ENCODE data around the gene SMARCA4.

The SMARCA4 gene

GRCh38 chr19:10960314-10961072 is at the start of gene SMARCA4:
Gene SMARCA4, plus strand, starts transcription at chr19:10961030. Its CDS starts 23,122 bp downstream, at chr19:10984152.
- Histone ChIP-seq H3K9me3 (ENCODE audit: control insufficient read depth, insufficient read depth, low read length) (no peaks in the 10 kb centered on the region), H3K4me3 (ENCODE audit: low read depth, low read length) (peak within 1 kb of the TSS; percentile 100), H3K9ac (ENCODE audit: low read depth, low read length) (peak within 1 kb of the TSS; percentile 87), H3K4me1 (ENCODE audit: control insufficient read depth, insufficient read depth, low read length) (peaks cover 7% of the 10 kb centered on the region), H3K27ac (ENCODE audit: low read depth, low read length) (peak within 1 kb of the TSS; percentile 94), H3K27me3 (ENCODE audit: control insufficient read depth, insufficient read depth, low read length) (no peaks in the 10 kb centered on the region), H3K36me3 (ENCODE audit: control insufficient read depth, insufficient read depth, low read length) (no peaks in the 10 kb centered on the region)

DNA sequence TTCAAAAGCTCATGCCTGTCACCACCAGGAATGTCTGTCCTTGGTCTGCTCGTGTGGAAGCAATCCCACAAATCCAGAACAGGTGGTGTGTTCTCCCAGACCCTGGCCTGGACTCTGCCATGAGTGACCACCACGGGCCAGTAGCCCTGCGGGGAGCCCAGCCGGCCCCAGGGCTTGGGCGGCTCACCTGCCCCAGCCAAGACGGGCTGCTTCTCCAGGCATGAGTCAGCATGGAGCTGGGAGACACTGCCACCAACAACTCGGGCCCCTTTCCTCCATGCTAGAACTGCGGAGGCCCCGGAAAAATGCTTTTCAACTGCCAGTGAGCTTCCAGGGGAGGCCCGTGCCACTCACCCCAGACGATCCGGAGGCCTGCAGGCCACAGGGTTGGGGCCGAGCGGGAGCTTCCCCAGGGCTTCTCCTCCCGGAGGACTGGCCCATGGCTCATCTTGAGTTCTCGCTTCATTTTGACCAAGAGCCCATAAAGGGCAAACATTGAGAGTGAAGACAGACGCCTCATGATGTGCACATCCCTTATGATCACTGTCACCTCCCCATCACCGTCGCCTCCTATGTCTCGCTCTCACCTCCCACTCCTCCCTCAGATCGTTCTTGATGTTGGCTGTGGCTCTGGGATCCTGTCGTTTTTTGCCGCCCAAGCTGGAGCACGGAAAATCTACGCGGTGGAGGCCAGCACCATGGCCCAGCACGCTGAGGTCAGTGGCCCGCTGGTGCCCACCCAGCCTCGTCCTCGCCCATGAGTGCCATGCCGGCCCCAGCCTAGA is 49.1 kb upstream of the SMARCA4 start:
- Histone ChIP-seq H3K4me3 (ENCODE audit: low read depth, low read length) (no peak overlapping the region), H3K27me3 (ENCODE audit: control insufficient read depth, insufficient read depth, low read length) (no peaks in the 10 kb centered on the region), H3K27ac (ENCODE audit: low read depth, low read length) (no peak overlapping the region), H3K36me3 (ENCODE audit: control insufficient read depth, insufficient read depth, low read length) (peaks cover 74% of the 10 kb centered on the region), H3K4me1 (ENCODE audit: control insufficient read depth, insufficient read depth, low read length) (no peaks in the 10 kb centered on the region), H3K9me3 (ENCODE audit: control insufficient read depth, insufficient read depth, low read length) (no peaks in the 10 kb centered on the region), H3K9ac (ENCODE audit: low read depth, low read length) (no peak overlapping the region)

- Histone ChIP-seq H3K27me3 (ENCODE audit: control insufficient read depth, insufficient read depth, low read length) (no peaks in the 10 kb centered on the region), H3K4me3 (ENCODE audit: low read depth, low read length) (no peak overlapping the region), H3K9me3 (ENCODE audit: control insufficient read depth, insufficient read depth, low read length) (no peaks in the 10 kb centered on the region), H3K9ac (ENCODE audit: low read depth, low read length) (no peak overlapping the region), H3K27ac (ENCODE audit: low read depth, low read length) (no peak overlapping the region), H3K4me1 (ENCODE audit: control insufficient read depth, insufficient read depth, low read length) (no peaks in the 10 kb centered on the region), H3K36me3 (ENCODE audit: control insufficient read depth, insufficient read depth, low read length) (peaks cover 75% of the 10 kb centered on the region)
Measured at GRCh38 chr19:10912619-10913018, 48.2 kb upstream of the SMARCA4 start.

GRCh38 chr19:10913716-10914340 is 47.0 kb upstream of the SMARCA4 start:
- no peak overlapping the region for H3K9ac ChIP-seq (ENCODE audit: low read depth, low read length)

DNA sequence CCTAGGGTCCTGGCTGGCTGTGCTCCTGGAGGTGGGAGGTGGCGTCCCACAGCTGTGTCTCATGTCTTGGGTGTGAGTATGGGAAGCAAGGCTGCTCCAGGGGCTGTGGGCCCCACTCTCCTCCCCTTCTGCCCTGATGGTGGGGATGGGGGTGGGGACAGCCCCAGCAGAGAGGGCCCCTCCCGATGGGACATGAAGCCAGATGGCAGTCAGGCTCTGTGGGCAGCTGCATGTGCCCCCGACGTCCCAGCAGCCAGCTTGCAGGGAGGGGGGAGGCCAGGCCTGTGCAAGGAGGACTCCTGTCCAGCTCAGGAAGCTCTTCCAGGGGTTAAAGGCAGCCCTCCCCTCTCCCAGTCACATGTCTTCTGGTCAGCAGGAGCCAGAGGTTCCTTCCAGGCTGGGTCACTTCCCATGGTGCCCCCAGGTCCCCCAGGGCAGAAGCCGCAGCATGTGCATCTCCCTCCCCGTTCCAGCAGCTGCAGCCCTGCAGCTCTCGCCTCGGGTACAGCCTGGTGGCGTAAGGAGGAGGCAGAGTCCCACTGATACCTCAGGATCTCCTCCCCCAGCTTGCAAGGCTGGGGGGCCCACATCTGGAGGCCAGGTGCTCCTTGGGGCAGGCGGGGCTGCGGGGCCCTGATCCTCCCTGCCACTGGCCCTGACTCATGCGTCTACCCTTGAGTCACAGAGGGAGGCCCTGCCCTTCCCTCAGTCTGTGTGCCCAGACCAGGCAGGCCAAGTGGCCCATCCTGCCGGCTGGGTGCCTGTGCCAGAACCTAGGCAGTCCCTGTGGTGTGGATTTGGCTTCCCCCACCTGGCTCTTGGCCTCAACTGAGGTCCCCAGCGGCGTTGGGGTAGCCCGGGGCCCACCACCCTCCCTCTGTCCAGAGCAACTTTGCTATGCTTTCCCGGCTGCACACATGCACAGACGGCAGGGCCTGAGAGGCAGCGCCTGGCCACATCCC is 45.4 kb upstream of the SMARCA4 start:
- Histone ChIP-seq H3K27ac (ENCODE audit: low read depth, low read length) (no peak overlapping the region), H3K9ac (ENCODE audit: low read depth, low read length) (no peak overlapping the region)

More at GRCh38 chr19:10913716-10914340, 47.0 kb upstream of the SMARCA4 start:
- H3K27ac ChIP-seq (ENCODE audit: low read depth, low read length) = no peak overlapping the region
- H3K27me3 ChIP-seq (ENCODE audit: control insufficient read depth, insufficient read depth, low read length) = no peaks in the 10 kb centered on the region
- peaks cover 73% of the 10 kb centered on the region for H3K36me3 ChIP-seq (ENCODE audit: control insufficient read depth, insufficient read depth, low read length)
- H3K9me3 ChIP-seq (ENCODE audit: control insufficient read depth, insufficient read depth, low read length) = no peaks in the 10 kb centered on the region
- H3K4me1 ChIP-seq (ENCODE audit: control insufficient read depth, insufficient read depth, low read length) = no peaks in the 10 kb centered on the region
- H3K4me3 ChIP-seq (ENCODE audit: low read depth, low read length) = no peak overlapping the region

GRCh38 chr19:10916602-10917001 is 44.2 kb upstream of the SMARCA4 start:
- Histone ChIP-seq H3K27ac (ENCODE audit: low read depth, low read length) (no peak overlapping the region), H3K36me3 (ENCODE audit: control insufficient read depth, insufficient read depth, low read length) (peaks cover 83% of the 10 kb centered on the region)

More for the DNA sequence above, 45.4 kb upstream of the SMARCA4 start:
- no peaks in the 10 kb centered on the region for H3K27me3 ChIP-seq (ENCODE audit: control insufficient read depth, insufficient read depth, low read length)
- H3K4me1 ChIP-seq (ENCODE audit: control insufficient read depth, insufficient read depth, low read length) = no peaks in the 10 kb centered on the region
- peaks cover 78% of the 10 kb centered on the region for H3K36me3 ChIP-seq (ENCODE audit: control insufficient read depth, insufficient read depth, low read length)
- no peak overlapping the region for H3K4me3 ChIP-seq (ENCODE audit: low read depth, low read length)
- no peaks in the 10 kb centered on the region for H3K9me3 ChIP-seq (ENCODE audit: control insufficient read depth, insufficient read depth, low read length)

GRCh38 chr19:10918359-10918758 is 42.5 kb upstream of the SMARCA4 start:
- Histone ChIP-seq H3K36me3 (ENCODE audit: control insufficient read depth, insufficient read depth, low read length) (peaks cover 83% of the 10 kb centered on the region), H3K4me1 (ENCODE audit: control insufficient read depth, insufficient read depth, low read length) (no peaks in the 10 kb centered on the region), H3K4me3 (ENCODE audit: low read depth, low read length) (no peak overlapping the region), H3K27ac (ENCODE audit: low read depth, low read length) (no peak overlapping the region), H3K9me3 (ENCODE audit: control insufficient read depth, insufficient read depth, low read length) (no peaks in the 10 kb centered on the region), H3K9ac (ENCODE audit: low read depth, low read length) (no peak overlapping the region), H3K27me3 (ENCODE audit: control insufficient read depth, insufficient read depth, low read length) (no peaks in the 10 kb centered on the region)

More at GRCh38 chr19:10916602-10917001, 44.2 kb upstream of the SMARCA4 start:
- Histone ChIP-seq H3K4me3 (ENCODE audit: low read depth, low read length) (no peak overlapping the region), H3K4me1 (ENCODE audit: control insufficient read depth, insufficient read depth, low read length) (no peaks in the 10 kb centered on the region), H3K27me3 (ENCODE audit: control insufficient read depth, insufficient read depth, low read length) (no peaks in the 10 kb centered on the region), H3K9ac (ENCODE audit: low read depth, low read length) (no peak overlapping the region), H3K9me3 (ENCODE audit: control insufficient read depth, insufficient read depth, low read length) (no peaks in the 10 kb centered on the region)

GRCh38 chr19:10919352-10920287 is 41.2 kb upstream of the SMARCA4 start:
- H3K27ac ChIP-seq (ENCODE audit: low read depth, low read length) = no peak overlapping the region
- H3K36me3 ChIP-seq (ENCODE audit: control insufficient read depth, insufficient read depth, low read length) = peaks cover 85% of the 10 kb centered on the region
- no peaks in the 10 kb centered on the region for H3K9me3 ChIP-seq (ENCODE audit: control insufficient read depth, insufficient read depth, low read length)
- H3K27me3 ChIP-seq (ENCODE audit: control insufficient read depth, insufficient read depth, low read length) = no peaks in the 10 kb centered on the region
- H3K9ac ChIP-seq (ENCODE audit: low read depth, low read length) = no peak overlapping the region
- no peak overlapping the region for H3K4me3 ChIP-seq (ENCODE audit: low read depth, low read length)
- H3K4me1 ChIP-seq (ENCODE audit: control insufficient read depth, insufficient read depth, low read length) = no peaks in the 10 kb centered on the region

DNA sequence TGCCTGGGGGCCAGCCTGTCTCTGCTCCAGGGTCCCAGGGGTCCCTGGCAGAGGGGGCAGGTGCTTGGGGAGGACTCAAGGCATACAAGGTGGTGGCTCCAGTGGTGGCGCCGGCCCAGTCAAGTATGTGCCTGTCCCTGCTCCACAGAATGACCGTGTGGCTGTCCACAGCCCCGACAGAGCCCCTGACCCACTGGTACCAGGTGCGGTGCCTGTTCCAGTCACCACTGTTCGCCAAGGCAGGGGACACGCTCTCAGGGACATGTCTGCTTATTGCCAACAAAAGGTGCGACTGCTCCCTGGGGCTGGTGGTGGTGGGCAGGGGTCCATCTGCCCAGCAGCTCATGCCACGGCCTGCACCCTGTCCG is 40.6 kb upstream of the SMARCA4 start:
- no peak overlapping the region for H3K4me3 ChIP-seq (ENCODE audit: low read depth, low read length)
- H3K4me1 ChIP-seq (ENCODE audit: control insufficient read depth, insufficient read depth, low read length) = no peaks in the 10 kb centered on the region
- H3K9me3 ChIP-seq (ENCODE audit: control insufficient read depth, insufficient read depth, low read length) = no peaks in the 10 kb centered on the region
- H3K27ac ChIP-seq (ENCODE audit: low read depth, low read length) = no peak overlapping the region
- no peak overlapping the region for H3K9ac ChIP-seq (ENCODE audit: low read depth, low read length)
- no peaks in the 10 kb centered on the region for H3K27me3 ChIP-seq (ENCODE audit: control insufficient read depth, insufficient read depth, low read length)
- peaks cover 87% of the 10 kb centered on the region for H3K36me3 ChIP-seq (ENCODE audit: control insufficient read depth, insufficient read depth, low read length)
